K562 (cell line): Measurements from ENCODE around the gene KARS1. TPM values are rescaled to one million over a fixed set of nuclear protein-coding genes. Genes with fewer than 3 reads are reported as not detected.

Experiments
- BCLAF1 ChIP-seq, 2 experiments: fragments of 450-650 bp in 1 of 2; IDR thresholded peaks; 2 replicates each; pipeline ENCODE4 v1.6.1; 2011 to 2017; ENCODE audit warnings: low read depth in 2 of 2, antibody characterized with exemption in 1 of 2, borderline replicate concordance in 1 of 2, low read length in 1 of 2, mild to moderate bottlenecking in 1 of 2, mixed read lengths in 1 of 2; ENCODE audit not compliant: control insufficient read depth in 1 of 2
- BHLHE40 ChIP-seq: IDR thresholded peaks from 2 replicates; pipeline ENCODE4 v1.6.1; 2011; ENCODE audit warnings: low read length, improper control_type of control experiment
- BRD4 ChIP-seq: fragments of 200-600 bp; sonication (generic); IDR thresholded peaks from 2 replicates; pipeline ENCODE4 v1.6.1; 2017; ENCODE audit warnings: inconsistent platforms
- CREB1 ChIP-seq, 2 experiments: sonication (generic) in 1 of 2; formaldehyde crosslinking in 1 of 2; IDR thresholded peaks; 2 replicates each; pipeline versions ENCODE4 v1.6.1 to v1.8.0; 2012 to 2022; ENCODE audit warnings: inconsistent platforms in 1 of 2, mild to moderate bottlenecking in 1 of 2, missing genetic modification reagents in 1 of 2, moderate library complexity in 1 of 2
- DDX20 ChIP-seq: fragments of 450-650 bp; IDR thresholded peaks from 2 replicates; pipeline ENCODE4 v1.6.1; 2016; ENCODE audit warnings: missing genetic modification characterization, low read depth, mild to moderate bottlenecking, missing compliant biosample characterization, moderate library complexity
- DNMT1 ChIP-seq: fragments of 450-650 bp; IDR thresholded peaks from 2 replicates; pipeline ENCODE4 v1.6.1; 2016; ENCODE audit warnings: antibody characterized with exemption, mild to moderate bottlenecking
- E2F1 ChIP-seq: sonication (generic); formaldehyde crosslinking; IDR thresholded peaks from 2 replicates; pipeline ENCODE4 v1.8.1; 2023; ENCODE audit warnings: mild to moderate bottlenecking, missing genetic modification reagents, moderate library complexity
- E2F5 ChIP-seq: sonication (generic); formaldehyde crosslinking; IDR thresholded peaks from 2 replicates; pipeline ENCODE4 v1.8.0; 2022; ENCODE audit warnings: mild to moderate bottlenecking, missing genetic modification reagents
- ELK1 ChIP-seq: sonication (generic); formaldehyde crosslinking; IDR thresholded peaks from 2 replicates; pipeline ENCODE4 v1.8.1; 2022; ENCODE audit warnings: missing genetic modification reagents
- ETS1 ChIP-seq: conservative IDR thresholded peaks from 2 replicates; pipeline ENCODE4 v1.6.1; 2011; ENCODE audit warnings: low read depth, mild to moderate bottlenecking, low read length; ENCODE audit not compliant: control insufficient read depth
- FOXP1 ChIP-seq: sonication (generic); formaldehyde crosslinking; IDR thresholded peaks from 2 replicates; pipeline ENCODE4 v1.8.0; 2022; ENCODE audit warnings: mild to moderate bottlenecking, missing genetic modification reagents
- JUN ChIP-seq, 2 experiments: sonication (generic) in 1 of 2; formaldehyde crosslinking in 1 of 2; IDR thresholded peaks; 2 replicates each; pipeline versions ENCODE4 v1.6.1 to v1.8.0; 2012 to 2022; ENCODE audit warnings: borderline replicate concordance in 2 of 2, mild to moderate bottlenecking in 2 of 2, improper control_type of control experiment in 1 of 2, low read depth in 1 of 2, low read length in 1 of 2, missing genetic modification reagents in 1 of 2
- LCOR ChIP-seq: sonication (generic); formaldehyde crosslinking; IDR thresholded peaks from 2 replicates; pipeline ENCODE4 v1.8.0; 2022; ENCODE audit warnings: mild to moderate bottlenecking, missing genetic modification reagents
- MAFK ChIP-seq: IDR thresholded peaks from 2 replicates; pipeline ENCODE4 v1.6.1; 2011; ENCODE audit warnings: low read length, improper control_type of control experiment
- MBD2 ChIP-seq: sonication (generic); IDR thresholded peaks from 2 replicates; pipeline ENCODE4 v1.6.1; 2016; ENCODE audit warnings: low read depth, borderline replicate concordance
- POLR2A ChIP-seq: fragments of 450-650 bp; conservative IDR thresholded peaks from 2 replicates; pipeline ENCODE4 v1.6.1; 2016
- SNIP1 ChIP-seq: fragments of 450-650 bp; IDR thresholded peaks from 2 replicates; pipeline ENCODE4 v1.7.1; 2017; ENCODE audit warnings: low read depth, mild to moderate bottlenecking
- TRIM24 ChIP-seq, 2 experiments: fragments of 450-650 bp; IDR thresholded peaks; 2 replicates each; pipeline ENCODE4 v1.6.1; 2016
- ZNF134 ChIP-seq: fragments of 250-450 bp; sonication (Bioruptor Pico); conservative IDR thresholded peaks from 2 replicates; pipeline ENCODE4 v1.4.0; 2020
- ZNF224 ChIP-seq: sonication (generic); formaldehyde crosslinking; IDR thresholded peaks from 2 replicates; pipeline ENCODE4 v1.8.0; 2022; ENCODE audit warnings: mild to moderate bottlenecking, missing genetic modification reagents
- polyA plus RNA-seq, 8 experiments: library from polyadenylated mRNA; depleted of rRNA in 4 of 8; stranded (reverse) in 5 of 8; unstranded in 3 of 8; fragments of >200 nt; fragmentation: Nextera tagmentation in 2 of 8; fragmentation: Illumina TruSeq in 1 of 8; extraction: Ambion mirVana in 2 of 8; extraction: Trizol in 1 of 8; gene quantifications; 2 replicates each; pipeline versions ENCODE4 v1.2.1 to v1.2.3, GENCODE V29; 2011 to 2014; ENCODE audit warnings: inconsistent platforms in 1 of 8, missing spikeins in 1 of 8
- total RNA-seq, 7 experiments: library from RNA; depleted of rRNA in 6 of 7; stranded (reverse); fragments of >200 nt in 6 of 7; fragmentation: Illumina TruSeq in 2 of 7; extraction: Trizol in 2 of 7; gene quantifications; 2 replicates each; pipeline versions ENCODE4 v1.2.1 to v1.2.3, GENCODE V29; 2011 to 2021; ENCODE audit warnings: low replicate concordance in 1 of 7

KARS1 gene
- total and polyA plus RNA-seq, 9 of the 15 experiments (the other 6 are each of a cell fraction or from before 2014, with no cell fraction given), result 223 to 386 (median 304) TPM

- TF ChIP-seq BHLHE40, result no peak
- no peak for TF ChIP-seq MAFK
- peak; percentile 39 for TF ChIP-seq CREB1 (IDR thresholded peaks at IDR 0.05)
- peak; percentile 41; the same call in 1 of the 2 replicates for TF ChIP-seq CREB1 (CRISPR knock-in tag; IDR thresholded peaks at IDR 0.05)
- no peak for TF ChIP-seq JUN (IDR thresholded peaks at IDR 0.05; ENCODE audit: borderline replicate concordance, low read depth, low read length)
- no peak for TF ChIP-seq JUN (CRISPR knock-in tag; IDR thresholded peaks at IDR 0.05; ENCODE audit: borderline replicate concordance)
- TF ChIP-seq BCLAF1 (IDR thresholded peaks at IDR 0.05; ENCODE audit: borderline replicate concordance in 1 of 2, control insufficient read depth in 1 of 2, low read depth in 2 of 2, low read length in 1 of 2), result no peak
- TF ChIP-seq FOXP1, result peak; percentile 69; the same call in 1 of the 2 replicates
- TF ChIP-seq SNIP1, result no peak
- TF ChIP-seq LCOR (CRISPR knock-in tag), result peak; percentile 77; the same call in 1 of the 2 replicates
- TF ChIP-seq ETS1, result peak; percentile 66; the same call in 1 of the 2 replicates
- peak; percentile 96 for TF ChIP-seq POLR2A
- no peak; the same call in 1 of the 2 replicates for TF ChIP-seq E2F1 (CRISPR knock-in tag)
- no peak for TF ChIP-seq ZNF134
- 0 out of 2 replicates have a peak, but pooled peaks have one; percentile 47 for TF ChIP-seq MBD2
- TF ChIP-seq DDX20 (tag), result no peak
- TF ChIP-seq TRIM24 (IDR thresholded peaks at IDR 0.05), result no peak
- no peak for TF ChIP-seq E2F5 (CRISPR knock-in tag)
- TF ChIP-seq DNMT1, result no peak
- no peak for TF ChIP-seq ELK1 (CRISPR knock-in tag)
- peak; percentile 56; the same call in 1 of the 2 replicates for TF ChIP-seq ZNF224
- no peak for TF ChIP-seq BRD4
Observed at GRCh38 chr16:75647492-75648264, at the start of gene KARS1, which contains the start of gene TERF2IP (continued).
